Activated T-cell treated with anti-CD3 and anti-CD28 coated beads, Interleukin-2, amount 50 U/mL, for 4 hours (primary cell): ENCODE measurements around the gene HOXA9. TPM values are rescaled to one million over a fixed set of nuclear protein-coding genes. Genes with fewer than 3 reads are reported as not detected.

Source experiments
- ATAC-seq, 2 donors: fragments of 200-7000 bp; cut with Tn5 transposase; one replicate each; pipeline ENCODE4 v1.10.0; 2021
- DNase-seq: peaks from one replicate; pipeline ENCODE4 v3.0.0-alpha.2; 2020
- H3K27me3 Mint-ChIP-seq: one replicate; pipeline ENCODE4 v1.8.0; 2021; ENCODE audit warnings: low read depth, mixed read lengths
- H3K36me3 Mint-ChIP-seq: one replicate; pipeline ENCODE4 v1.8.0; 2022; ENCODE audit warnings: mixed read lengths; ENCODE audit not compliant: insufficient read depth
- H3K4me1 Mint-ChIP-seq: one replicate; pipeline ENCODE4 v1.8.0; 2021; ENCODE audit warnings: low read depth, mixed read lengths
- H3K4me3 Mint-ChIP-seq: one replicate; pipeline ENCODE4 v1.8.0; 2021; ENCODE audit warnings: mild to moderate bottlenecking, moderate library complexity, mixed read lengths
- H3K9me3 Mint-ChIP-seq: one replicate; pipeline ENCODE4 v1.8.0; 2021; ENCODE audit warnings: mixed read lengths
- total RNA-seq, 3 donors: library from RNA; stranded (reverse); gene quantifications; one replicate each; pipeline ENCODE4 v1.2.1, GENCODE V29; 2021

The HOXA9 gene
- total RNA-seq, 3 donors from 2014 or later, result 0.28 to 0.76 TPM; not detected in 1

- DNase-seq, result no peak
- Mint-ChIP-seq H3K4me1 (peaks cover 45% of the 10 kb centered on the region), H3K36me3 (no peaks in the 10 kb centered on the region), H3K4me3 (no peak overlapping the region), H3K9me3 (no peaks in the 10 kb centered on the region), H3K27me3 (peaks cover 92% of the 10 kb centered on the region)
- ATAC-seq, result no peak
These were observed 11.8 kb downstream of the HOXA9 start for GRCh38 chr7:27153526-27153925.

- H3K36me3 Mint-ChIP-seq, result no peaks in the 10 kb centered on the region
- H3K9me3 Mint-ChIP-seq, result no peaks in the 10 kb centered on the region
- peaks cover 48% of the 10 kb centered on the region for H3K4me1 Mint-ChIP-seq
- peaks cover 92% of the 10 kb centered on the region for H3K27me3 Mint-ChIP-seq
- ATAC-seq (no peak), DNase-seq (no peak)
- H3K4me3 Mint-ChIP-seq, result no peak overlapping the region
These were observed 12.4 kb downstream of the HOXA9 start for GRCh38 chr7:27152816-27153442.

GRCh38 chr7:27151931-27152815 is 13.2 kb downstream of the HOXA9 start, which contains the start of gene HOXA3:
Gene HOXA3, minus strand, starts transcription at chr7:27152583. Its CDS starts 41,943 bp downstream, at chr7:27110640.
- no peaks in the 10 kb centered on the region for H3K9me3 Mint-ChIP-seq
- DNase-seq (no peak), ATAC-seq (no peak)
- peaks cover 88% of the 10 kb centered on the region for H3K27me3 Mint-ChIP-seq
- H3K4me1 Mint-ChIP-seq, result peaks cover 45% of the 10 kb centered on the region
- H3K36me3 Mint-ChIP-seq, result no peaks in the 10 kb centered on the region
- peak within 1 kb of the TSS; percentile 69 for H3K4me3 Mint-ChIP-seq

- H3K4me1 Mint-ChIP-seq, result peaks cover 45% of the 10 kb centered on the region
- H3K9me3 Mint-ChIP-seq, result no peaks in the 10 kb centered on the region
- peaks cover 90% of the 10 kb centered on the region for H3K27me3 Mint-ChIP-seq
- no peaks in the 10 kb centered on the region for H3K36me3 Mint-ChIP-seq
- peak overlapping the region; percentile 69 for H3K4me3 Mint-ChIP-seq
- ATAC-seq, result no peak
- no peak for DNase-seq
These were observed 13.9 kb downstream of the HOXA9 start for GRCh38 chr7:27151341-27151930.

GRCh38 chr7:27150568-27151340 is 14.6 kb downstream of the HOXA9 start:
- H3K4me3 Mint-ChIP-seq, result peak overlapping the region; percentile 69
- no peaks in the 10 kb centered on the region for H3K9me3 Mint-ChIP-seq
- H3K36me3 Mint-ChIP-seq, result no peaks in the 10 kb centered on the region
- peak; percentile 80 to 83 for ATAC-seq
- peak; percentile 61 for DNase-seq
- peaks cover 41% of the 10 kb centered on the region for H3K4me1 Mint-ChIP-seq
- peaks cover 91% of the 10 kb centered on the region for H3K27me3 Mint-ChIP-seq

- DNase-seq (no peak), ATAC-seq (peak in 1 of 2 donors; percentile 5)
- no peaks in the 10 kb centered on the region for H3K36me3 Mint-ChIP-seq
- H3K4me1 Mint-ChIP-seq, result peaks cover 34% of the 10 kb centered on the region
- H3K9me3 Mint-ChIP-seq, result no peaks in the 10 kb centered on the region
- H3K4me3 Mint-ChIP-seq, result peak overlapping the region; percentile 69
- peaks cover 90% of the 10 kb centered on the region for H3K27me3 Mint-ChIP-seq
These were observed 15.3 kb downstream of the HOXA9 start for GRCh38 chr7:27149842-27150567.

GRCh38 chr7:27148756-27149641 is 16.3 kb downstream of the HOXA9 start:
- ATAC-seq (no peak), DNase-seq (no peak)
- Mint-ChIP-seq H3K27me3 (peaks cover 89% of the 10 kb centered on the region), H3K9me3 (no peaks in the 10 kb centered on the region), H3K36me3 (no peaks in the 10 kb centered on the region), H3K4me1 (peaks cover 26% of the 10 kb centered on the region), H3K4me3 (no peak overlapping the region)

GRCh38 chr7:27148031-27148755 is 17.1 kb downstream of the HOXA9 start:
- H3K36me3 Mint-ChIP-seq, result no peaks in the 10 kb centered on the region
- DNase-seq, result no peak
- H3K4me1 Mint-ChIP-seq, result peaks cover 22% of the 10 kb centered on the region
- ATAC-seq, result no peak
- H3K27me3 Mint-ChIP-seq, result peaks cover 86% of the 10 kb centered on the region
- H3K4me3 Mint-ChIP-seq, result no peak overlapping the region
- H3K9me3 Mint-ChIP-seq, result no peaks in the 10 kb centered on the region

GRCh38 chr7:27147199-27148030 is 17.9 kb downstream of the HOXA9 start, which contains the start of gene HOXA6:
Gene HOXA6, minus strand, starts transcription at chr7:27147774. Its CDS starts 25 bp downstream, at chr7:27147749.
- Mint-ChIP-seq H3K36me3 (no peaks in the 10 kb centered on the region), H3K4me3 (no peak within 1 kb of the TSS), H3K9me3 (no peaks in the 10 kb centered on the region), H3K27me3 (peaks cover 84% of the 10 kb centered on the region), H3K4me1 (peaks cover 22% of the 10 kb centered on the region)
- DNase-seq, result no peak
- ATAC-seq, result no peak

GRCh38 chr7:27146491-27147198 is 18.7 kb downstream of the HOXA9 start:
- Mint-ChIP-seq H3K9me3 (no peaks in the 10 kb centered on the region), H3K27me3 (peaks cover 78% of the 10 kb centered on the region), H3K36me3 (no peaks in the 10 kb centered on the region), H3K4me3 (no peak overlapping the region), H3K4me1 (peaks cover 17% of the 10 kb centered on the region)
- ATAC-seq (no peak), DNase-seq (no peak)

- Mint-ChIP-seq H3K36me3 (no peaks in the 10 kb centered on the region), H3K4me3 (no peak overlapping the region), H3K9me3 (no peaks in the 10 kb centered on the region), H3K27me3 (peaks cover 77% of the 10 kb centered on the region), H3K4me1 (peaks cover 10% of the 10 kb centered on the region)
- DNase-seq (no peak), ATAC-seq (no peak)
These were observed 19.4 kb downstream of the HOXA9 start for GRCh38 chr7:27145914-27146412.
